ENCODE data around the gene GAS2L1.
"Not testable (repeated sequence)": the region's sequence is repeated elsewhere in the genome, so short reads cannot be mapped to it uniquely, and the experiment has no call there.

Gene GAS2L1

GRCh38 chr22:29342177-29342576 is 35.7 kb downstream of the GAS2L1 start:
- no peak for DNase-seq (ENCODE audit: low read depth in 2 of 2)

GRCh38 chr22:29342577-29343312 is 36.3 kb downstream of the GAS2L1 start:
- DNase-seq (ENCODE audit: low read depth in 2 of 2): no peak

GRCh38 chr22:29343313-29343805 is 36.9 kb downstream of the GAS2L1 start:
- DNase-seq (ENCODE audit: low read depth in 2 of 2): peak; percentile 38 to 49

- DNase-seq (ENCODE audit: low read depth in 2 of 2): peak; percentile 71 to 76
Measured at GRCh38 chr22:29344137-29344536, 37.7 kb downstream of the GAS2L1 start.

GRCh38 chr22:29344889-29345288 is 38.4 kb downstream of the GAS2L1 start:
- DNase-seq (ENCODE audit: low read depth in 2 of 2): not testable (repeated sequence)

- no peak for DNase-seq (ENCODE audit: low read depth in 2 of 2)
Measured at GRCh38 chr22:29345932-29346331, 39.5 kb downstream of the GAS2L1 start.

- no peak for DNase-seq (ENCODE audit: low read depth in 2 of 2)
Measured at GRCh38 chr22:29346659-29347058, 40.2 kb downstream of the GAS2L1 start.

- no peak for DNase-seq (ENCODE audit: low read depth in 2 of 2)
Measured at GRCh38 chr22:29348041-29348440, 41.6 kb downstream of the GAS2L1 start.

GRCh38 chr22:29348956-29349355 is 42.5 kb downstream of the GAS2L1 start:
- no peak for DNase-seq (ENCODE audit: low read depth in 2 of 2)

GRCh38 chr22:29351042-29351441 is 44.6 kb downstream of the GAS2L1 start:
- no peak for DNase-seq (ENCODE audit: low read depth in 2 of 2)

GRCh38 chr22:29351891-29352290 is 45.4 kb downstream of the GAS2L1 start:
- no peak for DNase-seq (ENCODE audit: low read depth in 2 of 2)

- DNase-seq (ENCODE audit: low read depth in 2 of 2): no peak
Measured at GRCh38 chr22:29352778-29353177, 46.3 kb downstream of the GAS2L1 start.

- DNase-seq (ENCODE audit: low read depth in 2 of 2): no peak
Measured at GRCh38 chr22:29353286-29353685, 46.8 kb downstream of the GAS2L1 start.

- DNase-seq (ENCODE audit: low read depth in 2 of 2): no peak
Measured at GRCh38 chr22:29353860-29354259, 47.4 kb downstream of the GAS2L1 start.

GRCh38 chr22:29357193-29357890 is 50.9 kb downstream of the GAS2L1 start:
- not testable (repeated sequence) for DNase-seq (ENCODE audit: low read depth in 2 of 2)

- peak in 1 of 2 experiments; percentile 13 for DNase-seq (ENCODE audit: low read depth in 2 of 2)
Measured at GRCh38 chr22:29359469-29359868, 53.0 kb downstream of the GAS2L1 start.
